Psoas muscle (tissue), 8 donors: ENCODE measurements around the gene PLXNA4. TPM values are rescaled to one million over a fixed set of nuclear protein-coding genes. Genes with fewer than 3 reads are reported as not detected.

Source experiments
- ATAC-seq, 4 donors: fragments of 200-7000 bp; cut with Tn5 transposase; one replicate each; pipeline ENCODE4 v1.9.1; 2020; ENCODE audit warnings: moderate library complexity in 3 of 4, mild to moderate bottlenecking in 2 of 4
- DNase-seq, 2 donors: peaks; one replicate each; pipeline ENCODE4 v3.0.0-alpha.2; 2020
- H3K27ac ChIP-seq: fragments of 200-600 bp; one replicate; pipeline ENCODE4 v1.8.0; 2022
- H3K27me3 ChIP-seq, 3 donors: fragments of 200-600 bp in 1 of 3; one replicate each; pipeline versions ENCODE4 v1.6.1 to v1.8.0; 2013 to 2022; ENCODE audit warnings: low read length in 2 of 3, mild to moderate bottlenecking in 2 of 3, moderate library complexity in 1 of 3; ENCODE audit not compliant: insufficient read depth in 3 of 3
- H3K36me3 ChIP-seq, 2 donors: fragments of 200-600 bp in 1 of 2; one replicate each; pipeline versions ENCODE4 v1.6.1 to v1.8.0; 2013 to 2022; ENCODE audit warnings: low read depth in 1 of 2, mild to moderate bottlenecking in 1 of 2, moderate library complexity in 1 of 2; ENCODE audit not compliant: insufficient read depth in 1 of 2
- H3K4me1 ChIP-seq: fragments of 200-600 bp; one replicate; pipeline ENCODE4 v1.8.0; 2022
- H3K4me3 ChIP-seq: fragments of 200-600 bp; one replicate; pipeline ENCODE4 v1.8.0; 2022; ENCODE audit warnings: mild to moderate bottlenecking
- H3K9me3 ChIP-seq: fragments of 200-600 bp; one replicate; pipeline ENCODE4 v1.8.0; 2022
- CTCF ChIP-seq: fragments of 200-600 bp; IDR thresholded peaks from one replicate; pipeline ENCODE4 v1.8.0; 2022; ENCODE audit warnings: antibody characterized with exemption
- WGBS, 3 donors: extraction: QIAGEN DNeasy Blood & Tissue Kit; methylation state at CpG; one replicate each; pipeline versions ENCODE4 v1.1.6 to v1.1.7; 2013; 5-methylcytosine and 5-hydroxymethylcytosine counted together
- intact Hi-C, 2 donors: fragments of 100-400 bp; cut with DNase I; formaldehyde crosslinking; loops; one replicate each; pipeline versions ENCODE4 v1.11.0 to v1.14.2; 2022
- polyA plus RNA-seq, 3 donors: library from polyadenylated mRNA; stranded (reverse); fragments of 200-250 nt; gene quantifications; one replicate each; pipeline ENCODE4 v1.2.3, GENCODE V29; 2013
- total RNA-seq, 4 donors: library from RNA; stranded (reverse); fragmentation: NEBNext Ultra II Directional in 2 of 4; extraction: Animal tissue kit (Norgen Biotek cat#: 25700) in 2 of 4; gene quantifications; one replicate each; pipeline versions ENCODE4 v1.2.1 to v1.2.4, GENCODE V29; 2021 to 2023
- donor health status: healthy with polysubstance abuse.
- donor health status: DM: no; HTN: no; CAD: no; lungs with moderate emphysema.
- donor health status: Bipolar disorder and iron deficiency.
- donor health status: healthy.
- donor health status: DM: yes; HTN: yes; CAD: no.
- donor health status: DM: no; HTN: no; CAD: no.
- donor health status: DM: no; HTN: no; CAD: no.
- donor health status: DM: yes; HTN: yes; CAD: no.

The PLXNA4 gene
- total and polyA plus RNA-seq, 7 donors: 0.15 to 2.5 (median 0.88) TPM

- Histone ChIP-seq H3K27ac (no peak overlapping the region), H3K4me1 (peaks cover 8% of the 10 kb centered on the region), H3K4me3 (no peak overlapping the region), H3K36me3 (no peaks in the 10 kb centered on the region), H3K27me3 (no peaks in the 10 kb centered on the region), H3K9me3 (no peaks in the 10 kb centered on the region)
- intact Hi-C loops: no loop called here
- WGBS, 3 donors: 97% methylated on average over 14 of the region's 14 CpGs
- ATAC-seq (no peak), DNase-seq (no peak)
- TF ChIP-seq CTCF: no peak
These were observed 365.4 kb downstream of the PLXNA4 start for GRCh38 chr7:132210821-132211220.

- intact Hi-C loops: no loop called here
- Histone ChIP-seq H3K27ac (no peak overlapping the region), H3K4me3 (no peak overlapping the region), H3K9me3 (no peaks in the 10 kb centered on the region), H3K36me3 (no peaks in the 10 kb centered on the region), H3K27me3 (no peaks in the 10 kb centered on the region), H3K4me1 (peaks cover 8% of the 10 kb centered on the region)
- TF ChIP-seq CTCF: no peak
- DNase-seq: no peak
- WGBS, 3 donors: 91 to 100% (median 94%) methylated on average over 2 of the region's 2 CpGs
- ATAC-seq: no peak
These were observed 368.5 kb downstream of the PLXNA4 start for GRCh38 chr7:132207782-132208181.

- TF ChIP-seq CTCF: no peak
- H3K9me3 ChIP-seq: no peaks in the 10 kb centered on the region
- ATAC-seq (peak; percentile 33 to 73 (median 57)), DNase-seq (no peak)
- 30 to 53% (median 36%) methylated on average over 9 of the region's 9 CpGs for WGBS, 3 donors
- H3K4me1 ChIP-seq: peaks cover 8% of the 10 kb centered on the region
- H3K27me3 ChIP-seq: no peaks in the 10 kb centered on the region
- intact Hi-C loops: no loop called here
- H3K36me3 ChIP-seq: no peaks in the 10 kb centered on the region
- H3K27ac ChIP-seq: no peak overlapping the region
- H3K4me3 ChIP-seq: no peak overlapping the region
These were observed 369.1 kb downstream of the PLXNA4 start for GRCh38 chr7:132207211-132207610.

- H3K27ac ChIP-seq: no peak overlapping the region
- TF ChIP-seq CTCF: no peak
- peaks cover 8% of the 10 kb centered on the region for H3K4me1 ChIP-seq
- no peak overlapping the region for H3K4me3 ChIP-seq
- ATAC-seq (no peak), DNase-seq (no peak)
- intact Hi-C loops: no loop called here
- no peaks in the 10 kb centered on the region for H3K9me3 ChIP-seq
- H3K36me3 ChIP-seq: no peaks in the 10 kb centered on the region
- 65 to 75% (median 70%) methylated on average over 8 of the region's 8 CpGs for WGBS, 3 donors
- H3K27me3 ChIP-seq: no peaks in the 10 kb centered on the region
These were observed 369.7 kb downstream of the PLXNA4 start for GRCh38 chr7:132206594-132206993.

- Histone ChIP-seq H3K4me1 (peaks cover 8% of the 10 kb centered on the region), H3K36me3 (no peaks in the 10 kb centered on the region), H3K9me3 (no peaks in the 10 kb centered on the region), H3K4me3 (no peak overlapping the region), H3K27me3 (no peaks in the 10 kb centered on the region), H3K27ac (no peak overlapping the region)
- intact Hi-C loops: no loop called here
- DNase-seq (no peak), ATAC-seq (no peak)
- TF ChIP-seq CTCF: no peak
These were observed 370.8 kb downstream of the PLXNA4 start for GRCh38 chr7:132205509-132205908.
